VCaP (cell line): ENCODE measurements around the gene UBE3D.

Experiments
- H3K27ac ChIP-seq: fragments of 450-650 bp; 2 replicates; pipeline ENCODE4 v1.5.1; 2017
- TF ChIP-seq, protein P1 (sequence below): fragments of 450-650 bp; conservative IDR thresholded peaks from 2 replicates; pipeline ENCODE4 v1.5.1; 2017; ENCODE audit warnings: mild to moderate bottlenecking, moderate library complexity

The UBE3D gene

DNA sequence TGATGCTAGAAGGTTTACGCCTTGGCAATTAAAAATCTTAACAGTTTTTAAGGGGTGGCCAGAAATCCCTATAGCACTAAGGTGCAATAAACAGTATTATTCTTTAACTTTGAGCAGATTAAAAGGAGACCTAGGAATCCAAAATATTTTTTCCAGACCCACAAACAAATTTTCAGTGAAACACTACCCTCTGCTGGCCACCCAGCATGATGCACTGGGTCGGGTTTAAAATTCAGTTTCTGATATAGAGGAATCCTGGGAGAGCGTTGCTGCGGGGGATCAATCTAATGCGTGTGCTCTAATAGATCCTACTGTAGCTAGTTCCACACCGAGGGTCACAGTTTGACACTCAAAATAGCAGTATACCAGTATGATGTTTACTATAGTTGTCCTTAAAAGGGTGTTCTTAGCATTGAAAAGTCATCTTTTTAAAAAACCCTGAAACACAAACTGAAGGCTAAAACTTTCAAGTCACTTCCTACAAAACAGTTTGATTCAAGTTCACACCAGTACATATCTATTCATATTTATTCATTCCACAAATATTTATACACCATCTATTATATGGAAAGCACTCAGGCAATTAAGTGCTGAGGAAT lies 10.2 kb downstream of the UBE3D start:
- TF ChIP-seq, protein P1, sequence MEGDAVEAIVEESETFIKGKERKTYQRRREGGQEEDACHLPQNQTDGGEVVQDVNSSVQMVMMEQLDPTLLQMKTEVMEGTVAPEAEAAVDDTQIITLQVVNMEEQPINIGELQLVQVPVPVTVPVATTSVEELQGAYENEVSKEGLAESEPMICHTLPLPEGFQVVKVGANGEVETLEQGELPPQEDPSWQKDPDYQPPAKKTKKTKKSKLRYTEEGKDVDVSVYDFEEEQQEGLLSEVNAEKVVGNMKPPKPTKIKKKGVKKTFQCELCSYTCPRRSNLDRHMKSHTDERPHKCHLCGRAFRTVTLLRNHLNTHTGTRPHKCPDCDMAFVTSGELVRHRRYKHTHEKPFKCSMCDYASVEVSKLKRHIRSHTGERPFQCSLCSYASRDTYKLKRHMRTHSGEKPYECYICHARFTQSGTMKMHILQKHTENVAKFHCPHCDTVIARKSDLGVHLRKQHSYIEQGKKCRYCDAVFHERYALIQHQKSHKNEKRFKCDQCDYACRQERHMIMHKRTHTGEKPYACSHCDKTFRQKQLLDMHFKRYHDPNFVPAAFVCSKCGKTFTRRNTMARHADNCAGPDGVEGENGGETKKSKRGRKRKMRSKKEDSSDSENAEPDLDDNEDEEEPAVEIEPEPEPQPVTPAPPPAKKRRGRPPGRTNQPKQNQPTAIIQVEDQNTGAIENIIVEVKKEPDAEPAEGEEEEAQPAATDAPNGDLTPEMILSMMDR, result peak; percentile 82
- no peak overlapping the region for H3K27ac ChIP-seq

- TF ChIP-seq, protein P1, result no peak
- H3K27ac ChIP-seq, result peak overlapping the region; percentile 14; the same call in 1 of the 2 replicates
These were observed 12.0 kb downstream of the UBE3D start for GRCh38 chr6:83053678-83054077.

DNA sequence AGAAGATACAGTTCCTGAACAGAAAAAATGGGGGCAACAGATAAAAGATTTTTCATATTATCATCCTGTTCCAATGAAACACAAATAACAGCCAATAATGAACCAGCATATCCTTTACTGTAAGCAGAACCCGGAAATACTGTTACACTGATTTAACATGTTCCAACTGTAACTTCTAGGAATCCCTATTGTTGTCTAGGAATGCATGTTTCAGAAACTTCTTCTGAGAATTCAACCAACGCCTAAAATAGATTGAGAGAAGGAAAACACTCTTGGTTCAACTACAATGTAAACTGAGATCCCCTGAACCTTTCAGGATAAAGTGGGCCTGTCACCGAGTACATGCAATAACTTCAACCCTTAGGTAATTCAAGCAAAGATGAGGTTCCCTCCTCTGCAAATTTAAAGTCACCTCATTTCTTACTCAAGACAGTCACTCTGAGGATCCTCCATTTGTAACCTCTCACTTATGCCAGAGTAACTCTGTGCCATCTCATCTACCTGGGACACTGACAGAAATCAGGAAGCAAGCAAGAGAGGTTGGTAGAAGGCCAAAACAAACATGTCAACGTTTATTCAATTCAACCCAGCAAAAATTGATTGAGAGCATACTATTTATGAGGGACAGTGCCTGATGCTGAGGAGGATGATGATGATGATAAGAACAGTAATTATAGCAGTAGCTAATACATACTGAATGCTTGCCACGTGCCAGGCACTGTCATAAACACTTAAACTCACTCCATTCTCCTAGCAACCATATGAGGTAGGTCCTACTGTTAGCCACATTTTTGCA lies 14.1 kb downstream of the UBE3D start:
- TF ChIP-seq, protein P1, result no peak
- peak overlapping the region; percentile 41 for H3K27ac ChIP-seq

GRCh38 chr6:83047065-83047754 lies 18.4 kb downstream of the UBE3D start:
- no peak overlapping the region for H3K27ac ChIP-seq
- TF ChIP-seq, protein P1, result no peak

DNA sequence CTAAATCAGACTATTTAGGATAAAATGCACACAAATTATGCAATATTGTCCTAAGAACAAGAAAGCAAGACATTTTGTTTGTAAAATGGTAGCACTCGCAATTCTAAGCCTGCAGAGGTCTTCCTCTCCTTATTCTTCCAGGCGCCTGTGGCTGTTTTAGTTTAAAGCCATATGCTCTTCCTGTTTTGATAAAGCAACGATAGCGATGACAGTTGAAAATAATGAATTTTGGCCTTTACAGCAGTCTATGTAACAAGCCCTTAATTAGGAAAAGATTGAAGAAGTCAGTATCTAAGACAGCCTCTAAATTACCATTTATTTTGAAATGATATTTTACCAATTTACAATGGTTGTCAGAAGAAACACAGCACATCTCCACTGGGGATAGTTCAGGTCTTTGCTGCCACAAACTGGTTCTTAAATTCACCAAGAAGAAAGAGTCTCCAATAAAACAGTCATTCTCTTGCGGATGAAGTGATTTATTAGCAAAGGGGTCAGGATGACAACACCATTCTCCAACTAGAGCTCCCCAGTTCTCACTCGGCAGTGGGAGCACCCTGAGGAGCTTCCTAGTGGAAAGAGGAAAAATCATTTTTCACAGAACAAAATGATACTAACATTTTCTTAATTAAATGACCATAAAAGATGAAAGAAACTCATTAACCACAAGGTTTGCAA lies 21.4 kb downstream of the UBE3D start:
- TF ChIP-seq, protein P1, result no peak
- H3K27ac ChIP-seq, result no peak overlapping the region

GRCh38 chr6:83042467-83043053 lies 23.1 kb downstream of the UBE3D start:
- no peak overlapping the region for H3K27ac ChIP-seq
- TF ChIP-seq, protein P1, result no peak
